Smooth muscle cell (in vitro differentiated cells): ENCODE measurements around the gene FKBP11. TPM values are rescaled to one million over a fixed set of nuclear protein-coding genes. Genes with fewer than 3 reads are reported as not detected.

ENCODE experiments used
- DNase-seq: peaks from one replicate; lab custom pipeline; 2025; ENCODE audit not compliant: unreplicated experiment; lab: John Stamatoyannopoulos, UW
- H2AFZ ChIP-seq: fragments of 200-600 bp; sonication (generic); 2 replicates; pipeline ENCODE4 v1.6.0; 2016; ENCODE audit warnings: antibody characterized with exemption, low read depth, mild to moderate bottlenecking
- H3F3A ChIP-seq: fragments of 200-600 bp; sonication (generic); 2 replicates; pipeline ENCODE4 v1.6.0; 2017; ENCODE audit warnings: antibody characterized with exemption, low read depth
- H3K27ac ChIP-seq: fragments of 200-600 bp; sonication (generic); 2 replicates; pipeline ENCODE4 v1.5.1; 2016; ENCODE audit warnings: low read depth, mild to moderate bottlenecking
- H3K27me3 ChIP-seq: fragments of 200-600 bp; sonication (generic); 2 replicates; pipeline ENCODE4 v1.6.1; 2016; ENCODE audit warnings: low read depth, mild to moderate bottlenecking
- H3K36me3 ChIP-seq: fragments of 200-600 bp; sonication (generic); 2 replicates; pipeline ENCODE4 v1.5.1; 2016; ENCODE audit warnings: low read depth
- H3K4me1 ChIP-seq: fragments of 200-600 bp; sonication (generic); 2 replicates; pipeline ENCODE4 v1.5.1; 2016; ENCODE audit warnings: low read depth
- H3K4me2 ChIP-seq: fragments of 200-600 bp; sonication (generic); 2 replicates; pipeline ENCODE4 v1.6.0; 2016; ENCODE audit warnings: mild to moderate bottlenecking
- H3K4me3 ChIP-seq: fragments of 200-600 bp; sonication (generic); 2 replicates; pipeline ENCODE4 v1.5.1; 2016; ENCODE audit warnings: mild to moderate bottlenecking
- H3K79me2 ChIP-seq: fragments of 200-600 bp; sonication (generic); 2 replicates; pipeline ENCODE4 v1.6.0; 2016; ENCODE audit warnings: low read depth, mild to moderate bottlenecking
- H3K9ac ChIP-seq: fragments of 200-600 bp; sonication (generic); 2 replicates; pipeline ENCODE4 v1.6.0; 2016; ENCODE audit warnings: low read depth
- H3K9me3 ChIP-seq: fragments of 200-600 bp; sonication (generic); replicated peaks from 2 replicates; pipeline ENCODE4 v1.5.1; 2016; ENCODE audit warnings: low read depth
- H4K20me1 ChIP-seq: fragments of 200-600 bp; sonication (generic); 2 replicates; pipeline ENCODE4 v1.6.0; 2016; ENCODE audit warnings: low read depth
- CTCF ChIP-seq: fragments of 200-600 bp; sonication (generic); IDR thresholded peaks from 2 replicates; pipeline ENCODE4 v1.5.1; 2017; ENCODE audit warnings: borderline replicate concordance, mild to moderate bottlenecking, antibody characterized with exemption; ENCODE audit not compliant: insufficient read depth, poor library complexity, severe bottlenecking
- WGBS: methylation state at CpG from one replicate; pipeline ENCODE4 v1.1.7; 2016; ENCODE audit warnings: low lambda C conversion rate; 5-methylcytosine and 5-hydroxymethylcytosine counted together
- polyA plus RNA-seq: library from polyadenylated mRNA; unstranded; fragments of >200 nt; fragmentation: Nextera tagmentation; extraction: Ambion mirVana; gene quantifications from 2 replicates; pipeline ENCODE4 v1.2.1, GENCODE V29; 2016
- total RNA-seq: library from RNA; depleted of rRNA; stranded (reverse); fragments of >200 nt; gene quantifications from 2 replicates; pipeline ENCODE4 v1.2.3, GENCODE V29; 2014

Gene FKBP11
- total and polyA plus RNA-seq, 2 experiments from 2014 or later, result 36.1 to 217 TPM

GRCh38 chr12:48967991-48968390 is 42.7 kb upstream of the FKBP11 start:
- Histone ChIP-seq H3K4me2 (no peak overlapping the region), H2AFZ (no peak overlapping the region), H3K4me1 (peaks cover 22% of the 10 kb centered on the region), H3K79me2 (no peaks in the 10 kb centered on the region), H3F3A (peaks cover 4% of the 10 kb centered on the region), H3K9me3 (no peaks in the 10 kb centered on the region), H3K27me3 (peaks cover 46% of the 10 kb centered on the region), H3K9ac (no peak overlapping the region), H3K27ac (no peak overlapping the region), H3K36me3 (no peaks in the 10 kb centered on the region), H4K20me1 (no peaks in the 10 kb centered on the region), H3K4me3 (no peak overlapping the region)
- TF ChIP-seq CTCF, result no peak
- DNase-seq, result no peak
- 65% methylated on average over 7 of the region's 7 CpGs for WGBS

GRCh38 chr12:48966177-48966895 is 41.0 kb upstream of the FKBP11 start:
- no peak overlapping the region for H3K4me2 ChIP-seq
- 80% methylated on average over 20 of the region's 20 CpGs for WGBS
- no peaks in the 10 kb centered on the region for H4K20me1 ChIP-seq
- no peaks in the 10 kb centered on the region for H3F3A ChIP-seq
- no peak overlapping the region for H3K4me3 ChIP-seq
- H3K27ac ChIP-seq, result no peak overlapping the region
- H3K36me3 ChIP-seq, result no peaks in the 10 kb centered on the region
- peaks cover 19% of the 10 kb centered on the region for H3K4me1 ChIP-seq
- H3K9me3 ChIP-seq, result no peaks in the 10 kb centered on the region
- H2AFZ ChIP-seq, result no peak overlapping the region
- H3K9ac ChIP-seq, result no peak overlapping the region
- DNase-seq, result no peak
- H3K79me2 ChIP-seq, result no peaks in the 10 kb centered on the region
- no peak for TF ChIP-seq CTCF
- H3K27me3 ChIP-seq, result peaks cover 30% of the 10 kb centered on the region

GRCh38 chr12:48965298-48965838 is 40.1 kb upstream of the FKBP11 start:
- H3K27me3 ChIP-seq, result peaks cover 21% of the 10 kb centered on the region
- no peak overlapping the region for H3K4me3 ChIP-seq
- DNase-seq, result no peak
- no peaks in the 10 kb centered on the region for H3K79me2 ChIP-seq
- H3K4me2 ChIP-seq, result no peak overlapping the region
- H3K9me3 ChIP-seq, result no peaks in the 10 kb centered on the region
- peaks cover 10% of the 10 kb centered on the region for H3K4me1 ChIP-seq
- no peaks in the 10 kb centered on the region for H4K20me1 ChIP-seq
- H3F3A ChIP-seq, result no peaks in the 10 kb centered on the region
- no peak overlapping the region for H2AFZ ChIP-seq
- H3K36me3 ChIP-seq, result no peaks in the 10 kb centered on the region
- no peak for TF ChIP-seq CTCF
- no peak overlapping the region for H3K27ac ChIP-seq
- H3K9ac ChIP-seq, result no peak overlapping the region

- DNase-seq, result no peak
- Histone ChIP-seq H3K27me3 (peaks cover 4% of the 10 kb centered on the region), H4K20me1 (no peaks in the 10 kb centered on the region), H3K9ac (no peak overlapping the region), H3K4me1 (no peaks in the 10 kb centered on the region), H3F3A (no peaks in the 10 kb centered on the region), H3K27ac (no peak overlapping the region), H2AFZ (no peak overlapping the region), H3K36me3 (no peaks in the 10 kb centered on the region), H3K4me2 (no peak overlapping the region), H3K79me2 (no peaks in the 10 kb centered on the region), H3K4me3 (no peak overlapping the region), H3K9me3 (no peaks in the 10 kb centered on the region)
- no peak for TF ChIP-seq CTCF
These were observed 36.5 kb upstream of the FKBP11 start for GRCh38 chr12:48961801-48962200.
